OCI-M2 (cell line): ENCODE data around the gene PLAAT4.
A peak's percentile ranks its signal among the peaks of the same experiment; 100 is the strongest.

Experiments
- DNase-seq: peaks from one replicate; lab custom pipeline; 2025; ENCODE audit not compliant: unreplicated experiment; lab: John Stamatoyannopoulos, UW

PLAAT4 gene, protein sequence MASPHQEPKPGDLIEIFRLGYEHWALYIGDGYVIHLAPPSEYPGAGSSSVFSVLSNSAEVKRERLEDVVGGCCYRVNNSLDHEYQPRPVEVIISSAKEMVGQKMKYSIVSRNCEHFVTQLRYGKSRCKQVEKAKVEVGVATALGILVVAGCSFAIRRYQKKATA

DNA sequence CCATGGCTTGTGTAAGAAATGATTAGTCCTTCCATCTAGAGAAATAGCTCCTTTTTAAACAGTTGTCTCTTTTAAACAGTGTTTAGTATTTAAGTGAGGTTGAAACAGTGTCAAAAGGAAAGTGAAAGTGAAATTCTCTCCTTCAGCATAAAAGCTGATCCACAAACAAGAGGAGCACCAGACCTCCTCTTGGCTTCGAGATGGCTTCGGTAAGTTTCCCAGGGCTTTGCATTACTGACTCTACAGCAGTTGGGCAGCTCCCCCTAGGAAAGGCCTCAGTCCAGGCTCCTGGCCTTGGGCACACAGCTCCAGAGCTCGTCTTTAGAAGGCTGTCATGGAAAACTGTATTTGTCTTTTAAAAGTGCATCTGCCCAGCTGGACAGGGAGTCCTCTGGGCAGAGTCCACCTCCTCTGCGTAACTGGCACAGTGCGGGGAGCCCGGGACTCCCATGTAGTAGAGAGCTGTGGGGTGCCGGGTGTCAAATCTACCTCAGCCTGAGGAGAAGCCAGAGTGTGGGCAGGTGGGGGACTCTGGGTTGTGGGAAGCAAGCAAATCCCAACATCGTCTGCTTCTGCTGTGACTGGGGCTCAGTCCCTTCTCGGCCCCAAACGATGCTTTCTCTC lies at the start of gene PLAAT4:
Gene PLAAT4 (plus strand): TSS at position 140 of the 624 bp plus-strand sequence. CDS start 61 bp downstream, at position 201.
- DNase-seq = no peak

DNA sequence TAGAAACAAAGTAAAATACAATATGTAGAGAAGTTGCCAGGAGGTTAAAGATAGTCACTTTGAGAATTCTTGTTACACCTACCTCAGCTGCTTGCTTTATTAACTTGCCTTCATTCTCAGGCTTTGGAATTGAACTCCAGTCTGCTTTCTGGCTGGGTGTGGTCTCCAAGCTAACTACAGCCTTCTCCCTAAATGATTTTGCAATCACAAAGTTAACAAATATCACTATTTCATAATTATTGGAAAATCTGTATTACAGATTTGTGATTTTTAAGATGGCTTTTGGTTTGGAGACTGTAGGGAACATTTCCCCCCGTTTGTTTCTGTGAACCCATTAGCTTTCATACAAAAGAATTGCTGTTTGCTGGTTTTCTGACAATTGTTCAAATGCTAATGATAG lies 47.8 kb upstream of the PLAAT4 start:
- no peak for DNase-seq

DNA sequence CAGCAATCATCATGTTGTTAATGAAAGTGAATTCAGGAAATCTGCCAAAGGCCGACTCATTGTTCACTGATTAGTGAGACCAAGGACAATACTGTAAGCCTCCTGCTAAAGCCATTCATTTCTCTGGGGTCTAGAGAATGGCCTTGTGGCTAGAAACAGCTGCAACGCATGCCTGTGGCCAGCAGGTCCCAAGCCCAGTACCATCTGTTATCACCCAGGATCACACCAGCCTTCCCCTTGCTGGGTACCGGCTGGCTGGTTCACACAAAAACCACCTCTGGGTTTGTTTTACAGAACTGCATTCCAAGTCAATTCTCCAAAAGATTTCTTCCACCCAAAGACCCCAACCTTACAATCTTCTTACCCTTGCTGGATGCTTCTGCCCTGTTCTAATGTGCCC lies 46.7 kb upstream of the PLAAT4 start:
- DNase-seq = no peak

DNA sequence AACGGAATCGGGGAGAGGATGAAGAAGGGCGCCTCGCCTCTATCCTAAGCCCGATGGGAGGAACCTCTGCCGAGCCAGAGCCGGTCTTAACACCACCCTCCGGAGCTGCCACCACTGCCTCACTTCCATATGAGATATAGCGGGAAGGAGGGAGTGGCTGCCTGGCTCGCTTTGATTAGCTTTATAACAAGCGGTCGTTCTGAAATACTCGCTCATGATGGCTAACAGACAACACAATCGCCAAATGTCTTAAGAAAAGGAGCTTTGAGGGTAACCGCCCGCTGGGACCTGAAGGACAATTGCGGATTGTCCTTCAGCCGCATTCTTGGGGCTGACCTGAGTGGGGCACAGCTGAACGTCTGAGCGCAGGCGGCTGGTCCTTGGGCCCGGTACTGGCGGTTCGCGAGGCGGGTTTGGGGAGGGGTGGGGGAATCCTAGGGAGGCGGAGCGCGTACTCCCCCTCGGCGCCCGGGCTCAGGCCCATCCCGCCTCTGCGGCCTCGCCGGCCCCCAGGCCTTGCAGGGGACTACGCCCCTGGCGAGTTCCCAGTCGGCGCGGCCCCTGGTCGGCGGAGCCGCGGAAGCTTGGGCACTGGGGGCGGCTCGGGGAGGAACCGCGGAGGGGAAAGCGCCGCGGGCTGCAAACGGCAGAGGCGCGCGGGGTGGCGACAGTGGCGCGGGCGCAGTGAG lies 45.9 kb upstream of the PLAAT4 start, which contains the start of gene PLAAT5:
Gene PLAAT5 (minus strand): TSS at position 617 of the 689 bp plus-strand sequence. CDS start 133 bp downstream, at position 484.
- no peak for DNase-seq

- no peak for DNase-seq
Measured at GRCh38 chr11:63491240-63491587, 45.4 kb upstream of the PLAAT4 start.

DNA sequence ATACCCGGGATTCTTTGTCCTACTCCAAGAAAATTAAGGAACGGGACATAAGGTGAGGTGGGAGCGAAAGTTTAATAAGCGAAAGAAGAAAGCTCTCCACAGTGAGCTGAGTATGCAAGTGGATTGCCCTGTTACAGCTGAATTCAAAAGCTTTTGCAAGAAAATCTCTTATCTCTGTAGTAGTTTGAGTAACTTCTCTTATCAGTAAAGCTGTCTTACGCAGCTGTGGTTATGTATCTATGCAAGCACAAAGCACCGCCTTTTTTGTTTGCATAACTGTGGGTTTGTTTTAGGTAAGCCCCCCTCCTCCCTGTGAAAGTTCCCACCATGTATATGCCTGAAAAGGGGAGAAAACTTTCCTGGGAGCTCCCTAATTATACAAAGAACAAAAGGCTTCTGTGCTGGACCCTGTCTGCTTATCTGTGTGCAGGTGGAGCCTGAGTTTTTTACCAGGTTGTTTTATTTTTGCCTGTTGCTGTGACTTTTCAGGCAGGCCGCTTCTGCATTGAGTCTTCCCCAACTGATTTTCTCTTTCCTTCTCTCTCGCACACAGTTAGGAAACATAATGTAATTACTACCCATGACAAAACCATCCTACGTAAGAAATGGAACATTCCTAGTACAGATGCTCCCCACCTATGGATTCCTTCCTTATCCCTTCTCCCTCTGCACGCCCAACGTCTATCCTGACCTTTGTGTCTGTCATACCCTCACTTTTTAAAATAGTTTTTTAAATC lies 44.8 kb upstream of the PLAAT4 start:
- no peak for DNase-seq

DNA sequence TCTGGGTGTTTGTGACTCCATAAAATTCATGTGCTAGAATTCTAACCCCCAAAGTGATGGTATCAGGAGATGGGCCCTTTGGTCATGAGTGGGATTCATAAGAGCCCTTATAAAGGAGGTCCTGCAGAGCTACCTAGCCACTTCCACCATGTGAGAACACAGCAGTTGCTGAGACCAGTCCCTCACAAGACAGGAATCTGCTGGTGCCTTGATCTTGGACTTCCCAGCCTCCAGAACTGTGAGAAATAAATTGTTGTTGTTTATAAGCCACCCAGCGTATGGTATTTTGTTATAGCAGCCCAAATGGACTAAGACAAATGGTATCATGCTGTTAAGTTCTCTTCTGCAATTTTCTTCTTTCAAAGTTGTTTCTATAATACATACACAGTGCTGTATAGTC lies 44.2 kb upstream of the PLAAT4 start:
- DNase-seq = no peak

GRCh38 chr11:63493127-63493526 lies 43.5 kb upstream of the PLAAT4 start:
- no peak for DNase-seq

DNA sequence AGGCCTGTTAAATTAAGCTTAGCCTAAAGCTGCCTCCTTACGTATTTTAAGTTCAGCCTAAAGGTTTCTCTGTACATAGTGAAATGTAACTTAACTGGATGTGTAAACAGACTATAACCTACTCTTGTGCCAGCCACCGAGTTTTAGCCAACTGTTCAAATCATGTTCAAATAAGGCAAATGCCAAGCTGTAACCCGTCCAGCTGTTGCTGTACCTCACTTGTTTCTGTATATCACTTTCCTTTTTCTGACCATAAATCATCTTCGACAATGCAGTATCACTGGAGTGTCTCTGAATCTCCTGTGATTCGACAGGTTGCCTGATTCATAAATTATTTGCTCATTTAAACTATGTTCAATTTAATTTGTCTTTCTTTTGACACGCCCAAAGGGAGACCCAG lies 41.6 kb upstream of the PLAAT4 start:
- no peak for DNase-seq

- DNase-seq = no peak
Measured at GRCh38 chr11:63499874-63500273, 36.7 kb upstream of the PLAAT4 start.

GRCh38 chr11:63501236-63501635 lies 35.4 kb upstream of the PLAAT4 start:
- no peak for DNase-seq

DNA sequence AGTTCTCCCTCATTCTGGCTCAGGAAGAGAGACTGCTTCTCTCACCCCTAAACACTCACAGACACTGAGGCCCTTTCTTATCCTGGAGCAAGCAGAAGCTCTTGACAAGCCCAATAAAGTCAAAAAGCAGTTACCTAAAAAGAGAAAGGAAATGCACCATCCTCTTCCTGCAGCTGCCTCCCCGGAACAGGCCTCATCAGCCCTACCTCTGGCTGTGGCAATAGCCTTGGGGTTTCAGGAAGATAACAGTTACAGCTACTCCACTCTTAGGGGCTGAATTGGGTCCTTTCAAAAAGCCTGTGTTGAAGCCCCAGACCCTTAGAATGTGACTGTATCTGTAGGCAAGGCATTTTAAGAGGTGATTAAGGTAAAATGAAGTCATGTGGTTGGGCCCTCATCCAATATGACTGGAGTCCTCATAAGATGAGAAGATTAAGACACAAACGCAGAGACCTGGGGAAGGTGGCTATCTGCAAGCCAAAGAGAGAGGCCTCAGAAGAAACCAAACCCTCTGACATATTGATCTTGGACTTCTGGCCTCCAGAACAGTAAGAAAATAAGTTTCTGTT lies 34.3 kb upstream of the PLAAT4 start:
- no peak for DNase-seq

DNA sequence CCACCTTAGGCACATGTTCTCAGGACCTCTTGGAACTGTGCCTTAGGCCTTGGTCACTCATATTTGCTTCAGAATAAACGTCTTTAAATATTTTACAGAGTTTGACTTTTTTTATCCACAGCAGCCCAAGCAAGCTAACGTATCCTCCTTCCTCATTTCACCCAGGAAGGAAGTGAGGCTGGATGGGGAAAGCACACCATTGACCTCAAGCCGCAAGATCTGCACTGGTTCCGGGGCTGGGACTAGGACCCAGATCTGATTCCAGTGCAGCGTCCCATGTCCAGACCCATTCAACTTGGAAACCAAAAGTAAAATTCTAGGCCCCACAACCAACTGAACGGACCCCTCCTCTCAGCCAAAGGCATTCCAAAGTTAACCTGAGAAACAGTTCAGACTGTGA lies 33.1 kb upstream of the PLAAT4 start:
- no peak for DNase-seq

DNA sequence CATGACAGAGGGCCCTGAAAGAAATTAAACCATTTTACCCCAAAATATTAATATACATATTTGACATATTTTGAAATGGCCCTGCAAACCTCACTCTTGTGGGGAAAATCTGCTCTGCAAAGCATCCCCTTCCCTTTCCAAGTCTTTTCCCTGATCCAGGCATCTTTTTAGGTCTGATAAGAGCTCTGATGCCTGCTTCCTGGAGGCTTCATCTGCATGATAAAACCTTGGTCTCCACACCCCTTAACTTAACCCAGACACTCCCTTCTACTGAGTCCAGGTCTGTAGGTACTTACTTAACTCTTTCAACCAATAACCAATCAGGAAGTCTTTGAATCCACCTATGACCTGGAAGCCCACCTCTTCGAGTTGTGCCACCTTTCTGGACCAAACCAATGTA lies 32.6 kb upstream of the PLAAT4 start:
- no peak for DNase-seq

DNA sequence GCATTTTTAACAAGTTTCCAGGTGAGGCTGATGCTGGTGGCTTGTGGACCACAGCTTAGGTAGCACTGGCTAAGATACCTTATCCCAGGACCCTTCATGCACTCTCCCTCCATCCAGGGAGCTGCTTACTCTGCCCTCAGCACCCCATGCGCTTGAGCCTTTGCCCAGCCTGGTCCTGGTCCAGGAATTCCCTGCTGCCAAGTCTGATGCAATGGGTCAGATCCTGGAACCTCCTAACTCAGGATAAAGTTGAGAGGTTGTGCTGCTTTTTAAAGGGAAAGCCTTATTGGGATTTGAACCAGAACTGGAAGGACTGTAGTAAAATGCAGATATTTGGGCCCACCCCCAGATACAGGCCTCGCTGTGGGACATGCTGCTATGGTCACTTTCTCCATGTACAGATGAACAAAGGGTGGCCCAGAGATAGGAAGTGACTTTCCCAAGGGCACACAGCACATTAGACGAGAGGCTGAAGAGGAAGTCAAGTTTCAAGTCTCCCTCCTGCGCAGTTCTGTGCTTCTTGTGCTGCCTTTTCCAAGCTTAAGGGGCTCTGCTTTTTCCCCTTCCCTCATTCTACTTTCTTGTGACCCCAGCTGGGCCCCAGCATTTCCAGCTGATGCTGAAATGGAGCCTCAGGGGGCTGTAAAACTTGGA lies 31.5 kb upstream of the PLAAT4 start:
- no peak for DNase-seq

DNA sequence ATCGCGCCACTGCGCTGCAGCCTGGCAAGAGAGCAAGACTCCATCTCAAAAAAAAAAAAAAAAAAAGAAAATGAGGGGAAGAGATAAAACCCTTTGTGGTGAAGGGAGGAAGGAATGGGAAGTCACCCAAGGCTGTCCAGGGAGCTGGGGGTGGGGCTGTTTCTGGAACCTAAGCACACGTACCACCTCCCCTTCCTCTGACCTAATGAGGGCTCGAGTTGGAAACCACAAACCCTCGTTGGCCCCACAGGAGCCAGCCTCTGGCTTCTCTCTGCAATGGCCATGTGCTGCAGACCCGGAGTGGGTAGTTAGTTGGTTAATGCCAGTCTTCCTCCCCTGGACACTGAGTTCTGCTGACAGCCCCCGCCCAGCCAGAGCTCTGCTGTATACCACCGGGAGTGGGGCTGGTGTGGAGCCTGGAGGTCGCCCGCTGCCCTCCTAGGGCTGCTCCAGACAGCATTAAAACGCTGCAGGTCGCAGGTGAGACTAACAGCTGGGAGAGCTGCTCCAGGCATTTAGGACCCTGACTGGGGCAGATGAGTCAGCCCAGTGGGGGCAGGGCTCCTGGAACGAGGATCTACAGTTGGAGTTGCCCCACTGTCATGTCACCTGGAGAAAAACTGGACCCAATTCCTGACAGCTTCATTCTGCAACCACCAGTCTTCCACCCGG lies 30.6 kb upstream of the PLAAT4 start, which contains the start of gene LGALS12:
Gene LGALS12 (plus strand): TSS at position 228 of the 672 bp plus-strand sequence. CDS start 375 bp downstream, at position 603.
- DNase-seq = peak; percentile 60

DNA sequence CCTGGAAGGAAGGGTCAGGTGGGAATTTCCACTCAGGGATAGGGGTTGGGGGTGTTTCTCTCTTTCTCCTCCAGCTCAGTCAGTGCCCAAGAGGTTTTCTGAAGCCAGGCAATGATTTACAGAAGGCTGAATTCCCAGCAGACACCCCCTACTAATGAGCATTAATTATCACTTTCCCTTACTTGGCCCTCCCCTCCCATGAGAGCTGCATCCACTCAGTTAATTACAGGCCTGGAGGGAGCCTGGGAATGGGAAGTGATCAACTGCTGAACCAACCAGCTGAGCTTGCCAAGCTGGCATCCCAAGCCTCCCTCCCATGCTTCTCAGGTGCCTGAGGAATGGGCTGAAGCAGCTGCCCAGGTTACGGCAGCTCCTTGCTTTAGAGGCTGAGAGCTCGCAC lies 29.7 kb upstream of the PLAAT4 start:
- no peak for DNase-seq

DNA sequence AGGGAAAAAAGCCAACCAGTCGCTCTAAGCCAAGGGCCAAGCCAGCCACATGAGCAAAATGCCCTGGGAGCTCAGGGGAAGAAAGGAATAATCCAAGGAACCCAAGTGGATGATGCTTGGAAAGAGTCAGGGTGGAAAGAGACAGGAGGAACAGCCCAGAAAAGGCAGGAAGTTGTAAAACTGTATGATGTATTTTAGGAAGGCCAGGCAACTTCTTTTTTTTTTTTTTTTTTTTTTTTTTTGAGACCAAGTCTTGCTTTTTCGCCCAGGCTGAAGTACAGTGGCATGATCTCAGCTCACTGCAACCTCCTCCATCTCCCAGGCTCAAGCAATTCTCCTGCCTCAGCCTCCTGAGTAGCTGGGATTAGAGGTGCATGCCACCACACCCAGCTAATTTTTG lies 29.1 kb upstream of the PLAAT4 start:
- no peak for DNase-seq

DNA sequence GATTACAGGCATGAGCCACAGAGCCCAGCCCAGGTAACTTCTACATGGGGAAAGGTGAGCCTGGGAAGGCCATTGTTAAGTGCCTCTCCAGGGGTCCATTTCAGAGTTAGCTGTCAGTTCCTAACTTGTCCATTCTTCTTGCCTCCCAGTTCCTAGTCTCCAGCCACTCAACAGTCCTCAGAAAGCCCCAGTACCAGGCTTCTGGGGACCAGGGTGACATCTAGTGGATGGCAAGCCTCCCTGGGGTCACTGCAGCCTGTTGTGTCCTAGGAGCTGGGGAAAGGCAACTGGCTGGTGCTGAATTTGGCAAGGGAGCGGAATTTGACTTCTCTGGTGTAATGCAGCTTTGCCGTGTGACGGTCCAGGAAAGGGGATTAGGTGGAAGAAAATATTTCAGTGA lies 28.6 kb upstream of the PLAAT4 start:
- DNase-seq = no peak

DNA sequence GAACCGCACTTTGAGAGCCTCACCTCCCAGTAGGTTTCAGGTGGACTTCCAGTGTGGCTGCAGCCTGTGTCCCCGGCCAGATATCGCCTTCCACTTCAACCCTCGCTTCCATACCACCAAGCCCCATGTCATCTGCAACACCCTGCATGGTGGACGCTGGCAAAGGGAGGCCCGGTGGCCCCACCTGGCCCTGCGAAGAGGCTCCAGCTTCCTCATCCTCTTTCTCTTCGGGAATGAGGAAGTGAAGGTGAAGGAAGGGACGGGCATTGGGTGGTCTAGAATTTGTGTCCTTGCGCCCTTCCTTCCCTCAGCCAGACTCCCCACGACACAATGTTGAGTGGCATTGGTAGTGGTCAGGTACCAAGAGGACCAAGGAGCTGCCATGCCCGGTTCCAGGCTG lies 27.9 kb upstream of the PLAAT4 start:
- DNase-seq = no peak
